Fibroblast of villous mesenchyme (primary cell): Measurements from ENCODE around the gene TMEM135. TPM values are rescaled to one million over a fixed set of nuclear protein-coding genes. Genes with fewer than 3 reads are reported as not detected.

Experiments used
- DNase-seq: peaks from one replicate; pipeline ENCODE4 v3.0.0-alpha.2; 2010; ENCODE audit warnings: low read depth
- H3K4me3 ChIP-seq: 2 replicates; pipeline ENCODE4 v1.5.1; 2011; ENCODE audit warnings: low read depth, mild to moderate bottlenecking, low read length
- CTCF ChIP-seq: IDR thresholded peaks from 2 replicates; pipeline ENCODE4 v1.5.1; 2012; ENCODE audit warnings: low read depth, mild to moderate bottlenecking, low read length; ENCODE audit not compliant: insufficient read depth
- total RNA-seq: library from RNA; depleted of rRNA; stranded (reverse); fragments of >200 nt; gene quantifications from 2 replicates; pipeline ENCODE4 v1.2.3, GENCODE V29; 2012

TMEM135 gene
- total RNA-seq, 1 donor, result 35.4 TPM

- TF ChIP-seq CTCF, result no peak
- DNase-seq, result no peak
- no peak overlapping the region for H3K4me3 ChIP-seq
These were observed 215.1 kb downstream of the TMEM135 start for GRCh38 chr11:87252869-87253268.

- no peak for TF ChIP-seq CTCF
These were observed 216.8 kb downstream of the TMEM135 start for GRCh38 chr11:87254562-87254961.

GRCh38 chr11:87255589-87255988 is 217.9 kb downstream of the TMEM135 start:
- no peak for DNase-seq
- no peak for TF ChIP-seq CTCF
- H3K4me3 ChIP-seq, result no peak overlapping the region

More at GRCh38 chr11:87254562-87254961, 216.8 kb downstream of the TMEM135 start:
- no peak for DNase-seq
- H3K4me3 ChIP-seq, result no peak overlapping the region

- DNase-seq, result no peak
- H3K4me3 ChIP-seq, result no peak overlapping the region
- TF ChIP-seq CTCF, result no peak
These were observed 219.1 kb downstream of the TMEM135 start for GRCh38 chr11:87256694-87257340.

- no peak for TF ChIP-seq CTCF
- H3K4me3 ChIP-seq, result no peak overlapping the region
- no peak for DNase-seq
These were observed 220.6 kb downstream of the TMEM135 start for GRCh38 chr11:87258171-87258833.

- no peak for DNase-seq
- no peak for TF ChIP-seq CTCF
- no peak overlapping the region for H3K4me3 ChIP-seq
These were observed 222.0 kb downstream of the TMEM135 start for GRCh38 chr11:87259736-87260135.
